Prostate gland (tissue), 2 donors: Measurements from ENCODE around the gene RNU4-1.

Source experiments
- CTCF ChIP-seq, 4 experiments: fragments of 200-600 bp in 2 of 4; fragments of 450-650 bp in 2 of 4; sonication (generic) in 2 of 4; IDR thresholded peaks; 1 replicate in 3 of 4; 2 replicates in 1 of 4; pipeline ENCODE4 v1.5.1; 2016 to 2019; ENCODE audit warnings: antibody characterized with exemption in 4 of 4, mild to moderate bottlenecking in 2 of 4, moderate library complexity in 2 of 4
- POLR2A ChIP-seq: fragments of 450-650 bp; IDR thresholded peaks from one replicate; pipeline ENCODE4 v1.6.1; 2016; ENCODE audit warnings: antibody characterized with exemption, mild to moderate bottlenecking

DNA sequence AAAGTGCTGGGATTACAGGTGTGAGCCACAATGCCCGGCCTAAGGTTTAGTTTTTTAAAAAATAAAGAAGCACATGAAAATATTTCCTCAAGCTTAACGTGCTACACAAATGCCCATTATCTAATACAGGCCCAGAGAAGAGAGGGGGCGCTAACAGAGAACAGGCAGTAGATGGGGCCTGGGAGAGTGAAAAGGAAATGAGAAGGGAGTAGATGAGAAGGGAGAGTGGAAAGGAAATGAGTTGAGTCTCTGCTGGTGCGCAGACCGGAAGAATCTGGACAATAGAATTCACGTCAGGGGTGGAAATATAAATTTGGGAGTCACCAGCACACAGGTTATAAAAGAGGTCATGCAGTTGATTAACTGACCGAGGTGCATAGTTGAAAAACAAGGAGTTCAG is 38.2 kb downstream of the RNU4-1 start:
- no peak for TF ChIP-seq CTCF (IDR thresholded peaks at IDR 0.05)
- TF ChIP-seq POLR2A = no peak
